ENCODE data around the gene SLC35G1.

SLC35G1 gene

DNA sequence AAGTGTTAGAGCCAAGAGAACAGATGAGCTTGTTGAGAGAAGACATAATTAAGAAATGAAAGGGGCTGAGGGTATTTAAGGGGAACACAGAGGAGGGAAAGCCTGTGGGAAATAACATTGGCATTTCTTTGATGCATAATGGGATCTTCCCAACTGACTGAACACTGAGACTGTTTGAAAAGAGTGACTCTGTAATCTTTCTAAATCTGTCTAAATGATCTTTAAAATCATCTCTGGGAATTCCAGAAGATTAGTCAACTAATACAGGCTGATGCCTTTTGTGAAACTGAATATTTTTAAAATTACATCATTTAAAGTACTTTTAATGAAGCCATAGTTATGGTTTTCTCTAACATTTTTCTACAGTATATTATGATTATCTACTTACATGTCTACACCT, 17.4 kb upstream of the SLC35G1 start:
- DNase-seq (ENCODE audit: low read depth), result no peak

DNA sequence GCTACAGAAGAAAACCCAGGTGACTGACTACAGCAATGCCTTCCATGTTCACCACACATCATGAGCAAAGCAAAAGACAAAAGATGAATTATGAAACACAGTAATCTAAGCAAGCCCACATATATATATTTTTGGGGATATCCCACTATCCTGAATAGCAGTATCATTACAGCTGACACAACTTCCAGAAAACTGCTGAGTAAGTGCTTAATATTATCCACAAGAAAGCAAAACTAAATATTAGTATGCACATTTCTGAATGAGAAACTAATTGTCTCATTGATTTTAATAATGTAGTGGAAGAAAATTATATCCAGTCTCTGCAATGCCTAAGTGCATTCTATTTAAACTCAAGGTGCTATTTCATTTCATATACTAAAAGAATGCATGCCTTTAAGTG, 14.5 kb upstream of the SLC35G1 start:
- DNase-seq (ENCODE audit: low read depth), result no peak

DNA sequence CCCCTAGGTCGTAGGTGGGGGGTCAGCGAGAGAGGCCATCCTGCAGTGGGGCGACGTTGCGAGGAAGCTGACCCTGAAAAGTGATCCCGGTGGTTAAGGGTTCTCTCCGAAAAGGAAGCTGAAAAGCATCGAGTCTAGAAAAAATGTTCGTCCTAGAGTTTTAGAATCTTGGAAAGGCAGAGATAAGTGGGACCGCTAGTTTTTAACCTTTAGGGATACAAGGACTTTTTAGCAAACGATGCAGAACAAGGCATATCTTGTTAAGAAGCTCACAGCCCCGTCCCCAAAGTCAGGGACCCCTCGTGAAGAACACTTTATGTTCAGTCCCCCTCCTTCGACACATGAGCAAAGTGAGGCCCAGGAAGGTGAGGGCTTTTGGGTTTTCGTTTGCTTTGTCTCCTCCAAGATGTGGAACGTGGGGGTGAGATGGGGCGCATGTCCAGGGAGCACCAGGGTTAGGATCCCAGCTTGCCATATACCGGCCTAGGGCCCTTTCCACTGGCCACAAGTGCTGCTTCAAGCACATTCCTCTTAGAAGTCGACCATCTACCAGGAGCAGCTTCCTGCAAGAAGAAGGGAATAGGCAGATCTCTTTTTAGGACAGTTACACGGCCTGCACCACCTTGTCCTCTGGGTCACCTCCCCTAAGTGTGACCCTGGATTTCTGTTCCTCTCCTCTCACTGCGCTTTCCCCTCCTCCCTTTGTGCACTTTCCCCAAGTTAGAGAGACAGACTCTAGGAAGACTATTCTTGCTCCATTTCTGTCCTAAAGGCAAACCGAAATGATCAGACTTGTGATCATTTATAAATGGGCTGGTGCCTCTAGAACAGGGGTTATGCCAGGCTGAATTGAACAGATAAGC, 969 bp downstream of the SLC35G1 start:
- DNase-seq (ENCODE audit: low read depth), result no peak

DNA sequence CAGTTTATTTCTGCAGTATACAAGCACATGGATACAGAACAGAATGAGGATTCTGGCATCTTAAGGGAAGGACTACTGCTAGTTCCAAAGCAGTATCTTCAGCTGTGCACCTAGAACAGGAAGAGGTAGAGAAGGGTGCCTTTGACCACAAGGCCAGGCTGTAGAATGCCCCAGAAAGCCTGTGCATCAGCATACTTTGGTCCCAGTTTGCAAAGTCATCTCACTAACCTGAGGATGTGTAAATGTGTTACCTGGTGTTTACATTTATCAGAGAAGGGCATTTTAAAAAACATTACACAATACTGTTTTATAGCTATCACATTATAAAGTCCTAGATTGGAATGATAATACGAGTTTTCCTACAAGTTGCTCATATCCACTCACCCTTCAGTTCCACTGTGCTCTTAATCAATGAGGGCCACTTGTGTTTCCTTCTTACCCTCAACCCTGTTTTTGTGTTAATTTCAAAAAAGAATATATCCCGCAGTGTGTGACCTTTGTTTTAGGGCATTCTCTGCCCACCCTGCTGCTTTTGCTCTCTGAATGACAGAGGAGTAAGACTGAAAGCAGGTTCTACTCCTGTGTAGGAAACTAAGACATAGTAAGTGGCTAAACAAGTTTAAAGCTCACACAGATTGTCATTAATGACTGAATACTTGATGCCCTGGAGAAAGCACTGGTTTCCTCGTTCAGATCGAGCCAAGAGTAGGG, 3.4 kb downstream of the SLC35G1 start:
- no peak for DNase-seq (ENCODE audit: low read depth)

DNA sequence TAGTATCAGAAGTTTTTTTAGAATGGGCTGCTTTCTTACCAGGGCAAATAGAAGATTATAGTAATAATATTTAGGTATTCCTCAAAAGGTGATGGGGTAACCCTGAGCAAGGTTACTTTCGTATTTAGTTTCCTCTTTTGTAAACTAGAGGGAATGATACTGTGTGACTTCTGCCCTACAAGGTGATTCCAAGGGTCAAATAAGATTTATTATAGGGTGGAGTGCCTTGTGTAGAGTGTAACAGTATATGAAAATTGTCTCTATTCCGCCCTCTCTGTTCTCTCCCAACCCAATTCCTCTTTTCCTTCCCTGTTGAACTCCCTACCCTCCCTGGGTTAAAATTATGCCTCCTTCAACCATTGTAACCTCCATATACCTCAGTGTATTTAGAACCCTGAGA, 5.3 kb downstream of the SLC35G1 start:
- DNase-seq (ENCODE audit: low read depth), result no peak

DNA sequence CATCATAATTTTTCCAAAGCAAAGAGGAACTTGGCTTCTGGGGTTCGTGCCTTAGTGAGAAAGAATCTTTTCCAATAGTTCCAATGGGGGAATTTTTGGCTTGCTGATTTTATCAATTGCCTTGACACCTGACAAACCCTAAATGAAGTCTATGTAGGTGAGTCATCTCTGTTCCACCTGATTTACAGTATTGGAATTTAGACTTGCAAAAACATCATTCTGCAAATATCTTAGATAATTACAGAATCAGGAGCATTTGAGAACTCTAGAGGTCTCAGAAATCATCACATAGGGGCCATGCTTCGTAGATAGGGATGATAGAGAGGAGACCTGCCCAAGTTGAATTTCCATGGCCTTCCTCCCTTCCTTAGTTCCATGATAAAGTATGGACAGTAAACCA, 9.3 kb downstream of the SLC35G1 start:
- DNase-seq (ENCODE audit: low read depth), result no peak

DNA sequence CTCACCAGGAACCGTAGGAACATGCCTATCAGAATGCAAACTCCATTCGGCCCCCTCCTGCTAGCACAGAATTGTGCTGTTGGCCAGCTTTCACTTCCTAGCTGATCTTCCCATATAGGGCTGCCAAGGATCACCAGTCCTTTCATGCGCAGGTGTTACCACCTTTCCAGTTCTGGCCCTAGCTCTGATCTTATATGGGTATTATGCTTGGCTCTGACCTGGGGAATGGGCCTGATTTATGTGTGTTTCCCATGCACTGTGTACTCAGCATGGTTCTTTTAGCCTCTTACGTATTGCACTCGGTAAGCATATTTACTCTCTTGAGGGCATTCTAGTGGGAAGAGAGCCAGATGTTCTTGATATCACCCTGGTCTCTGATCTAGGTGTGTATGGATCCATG, 11.1 kb downstream of the SLC35G1 start:
- DNase-seq (ENCODE audit: low read depth), result no peak

DNA sequence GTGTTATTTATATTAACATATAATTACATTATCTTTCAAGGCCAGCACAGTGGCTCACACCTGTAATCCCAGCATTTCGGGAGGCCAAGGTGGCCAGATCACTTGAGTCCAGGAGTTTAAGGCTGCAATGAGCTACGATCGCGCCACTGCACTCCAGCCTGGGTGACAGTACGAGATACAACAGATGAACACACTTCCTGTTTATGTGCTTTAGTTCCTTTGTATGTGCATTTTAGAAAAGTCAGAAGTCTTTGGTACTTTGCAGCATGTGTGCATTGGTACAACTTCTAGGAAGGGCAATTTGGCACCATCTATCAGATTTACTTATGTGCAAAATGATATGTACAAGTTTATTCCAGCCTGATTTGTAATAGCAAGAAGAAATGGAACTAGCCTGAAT, 13.3 kb downstream of the SLC35G1 start:
- DNase-seq (ENCODE audit: low read depth), result no peak

DNA sequence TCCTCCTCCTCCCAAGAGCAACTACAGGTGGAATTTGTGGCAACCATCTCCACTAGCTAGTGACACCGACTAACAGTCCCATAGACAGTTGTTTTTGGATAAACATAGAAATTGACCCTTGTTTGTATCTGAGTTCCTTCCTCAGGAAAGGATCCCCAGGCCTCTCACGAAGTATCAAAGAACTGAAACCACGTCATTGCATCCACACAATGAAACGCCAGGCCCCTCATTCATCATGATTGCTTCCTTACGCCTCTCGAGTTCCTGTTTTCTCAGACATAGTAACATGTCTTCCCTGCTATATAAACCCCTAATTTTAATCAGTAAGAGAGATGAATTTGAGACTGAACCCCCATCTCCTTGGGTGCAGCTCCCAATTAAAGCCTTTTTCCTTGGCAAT, 18.1 kb downstream of the SLC35G1 start:
- no peak for DNase-seq (ENCODE audit: low read depth)

DNA sequence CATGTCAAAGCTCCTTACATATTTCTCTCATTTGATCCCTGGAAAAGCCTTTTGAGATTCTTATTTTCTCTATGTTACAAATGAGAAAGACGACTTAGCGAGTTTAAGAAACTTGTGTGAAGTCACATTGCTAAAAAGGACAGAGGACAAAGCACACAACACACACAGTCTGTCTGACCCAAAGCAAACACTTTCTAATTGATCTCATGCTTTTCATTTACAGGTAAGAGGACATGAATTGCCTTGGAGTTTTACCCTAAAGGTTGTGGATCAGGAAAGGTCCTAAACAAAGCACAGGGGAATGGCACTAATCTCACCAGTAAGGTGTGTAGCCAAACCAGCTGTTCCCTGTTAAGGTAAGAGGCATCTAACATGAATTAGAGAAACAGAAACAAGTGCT, 18.7 kb downstream of the SLC35G1 start:
- DNase-seq (ENCODE audit: low read depth), result no peak

DNA sequence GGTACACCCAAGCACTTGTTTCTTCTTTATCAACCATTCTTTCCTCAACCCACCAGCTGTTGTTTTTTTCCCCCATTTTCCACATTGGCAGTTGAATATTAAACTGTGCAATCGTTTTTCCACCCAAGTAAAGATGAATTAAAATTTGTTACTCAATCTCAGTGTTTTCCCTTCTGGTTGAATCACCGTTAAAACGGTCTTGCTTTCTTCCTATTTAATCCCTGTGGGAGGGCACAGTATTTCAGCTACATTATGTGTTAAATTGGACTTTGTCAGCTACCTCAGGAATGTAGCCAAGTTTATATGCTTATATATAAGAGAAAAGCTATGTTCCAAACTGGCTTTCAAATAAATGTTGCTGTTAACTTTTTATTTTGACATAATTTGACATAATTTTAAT, 19.9 kb downstream of the SLC35G1 start:
- DNase-seq (ENCODE audit: low read depth), result no peak

DNA sequence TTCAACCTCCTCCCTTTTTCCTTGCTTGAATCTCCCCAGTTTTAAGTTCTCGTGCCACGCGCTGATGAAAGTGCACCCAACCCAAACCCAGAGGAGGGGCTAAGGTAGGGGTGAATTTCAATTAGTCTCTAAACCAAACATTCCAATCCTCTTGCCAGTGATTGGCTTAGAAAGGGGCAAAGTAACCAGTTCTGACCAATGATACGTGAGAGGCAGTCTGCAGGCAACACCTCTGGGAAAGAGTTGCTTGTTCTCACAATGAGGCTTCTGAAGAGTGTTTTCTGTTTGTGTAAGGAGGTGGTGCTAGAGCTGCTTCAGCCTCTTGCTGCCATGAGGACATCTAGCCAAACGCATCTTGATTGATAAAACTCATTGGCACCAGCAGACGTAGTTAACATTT, 21.8 kb downstream of the SLC35G1 start:
- no peak for DNase-seq (ENCODE audit: low read depth)

DNA sequence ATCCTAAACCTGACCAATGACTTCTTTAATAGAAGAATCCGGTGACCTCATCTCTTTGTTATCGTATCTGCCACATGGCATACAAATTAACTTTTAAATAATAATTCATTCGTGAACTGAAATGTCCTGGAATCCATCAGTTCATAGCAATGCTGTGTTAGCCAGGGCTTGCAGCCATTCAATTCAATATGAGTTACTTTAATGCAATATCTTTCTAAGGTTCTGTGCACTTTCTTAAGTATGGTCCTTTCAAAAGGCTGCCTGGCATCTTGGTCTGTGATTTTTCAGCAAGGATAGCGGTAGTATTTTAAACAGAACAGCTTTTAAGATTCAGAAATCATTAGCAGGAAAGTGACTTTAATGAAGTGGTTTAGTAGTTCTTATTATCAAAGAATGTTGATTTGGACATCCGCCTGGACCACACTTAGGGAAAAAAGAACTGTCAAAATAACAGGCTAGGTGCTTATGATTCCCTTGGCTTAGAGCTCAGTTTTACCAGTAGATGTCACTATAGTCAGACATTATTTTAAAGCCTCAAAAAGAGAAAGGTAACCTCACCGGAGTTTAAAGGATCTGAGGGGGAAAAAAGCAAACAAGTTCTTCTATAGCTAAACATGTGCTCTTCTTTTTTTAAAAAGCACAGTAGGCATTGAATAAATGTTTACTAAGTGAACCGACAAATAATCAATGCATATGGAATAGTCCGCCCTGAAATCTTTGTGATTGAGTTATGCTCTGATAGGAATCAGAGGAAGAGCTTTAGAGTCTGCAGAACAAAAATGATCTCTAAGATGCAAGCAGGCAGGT, 22.7 kb downstream of the SLC35G1 start:
- no peak for DNase-seq (ENCODE audit: low read depth)

DNA sequence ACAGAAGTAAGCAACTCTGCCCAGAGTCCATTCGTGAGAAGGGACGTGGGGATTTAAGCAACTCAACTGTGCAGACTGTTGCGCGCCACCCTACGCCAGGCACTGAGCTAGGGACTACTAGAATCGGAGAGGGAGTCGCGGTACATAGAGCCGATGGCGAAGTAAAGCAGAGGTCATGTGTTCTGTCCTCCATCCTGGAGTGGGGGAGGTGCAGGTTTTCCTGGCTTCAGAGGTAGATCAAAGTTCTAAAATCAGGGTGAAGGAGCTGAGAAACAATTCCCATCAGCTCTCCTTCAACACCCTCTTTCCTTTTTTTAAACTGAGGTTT, 23.2 kb downstream of the SLC35G1 start:
- no peak for DNase-seq (ENCODE audit: low read depth)

DNA sequence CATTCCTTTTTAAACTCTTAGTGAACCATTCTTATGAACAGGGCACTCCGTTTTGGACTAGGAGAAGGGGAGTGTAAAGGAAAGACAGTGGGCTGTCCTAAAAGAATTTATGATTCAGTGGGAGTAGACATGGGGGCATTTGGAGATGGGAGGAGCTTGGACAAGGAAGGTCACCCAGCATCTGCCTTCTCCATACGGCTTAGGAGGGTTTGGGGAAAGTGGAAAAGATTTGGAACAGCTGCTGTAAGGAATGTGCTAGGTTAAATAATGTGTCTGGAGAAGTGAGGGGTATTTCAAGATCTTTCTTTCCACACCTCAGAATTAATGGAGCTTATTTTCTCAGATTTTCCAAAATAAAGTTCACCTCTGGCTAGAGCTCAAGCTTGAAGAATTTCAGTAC, 24.0 kb downstream of the SLC35G1 start:
- DNase-seq (ENCODE audit: low read depth), result no peak

DNA sequence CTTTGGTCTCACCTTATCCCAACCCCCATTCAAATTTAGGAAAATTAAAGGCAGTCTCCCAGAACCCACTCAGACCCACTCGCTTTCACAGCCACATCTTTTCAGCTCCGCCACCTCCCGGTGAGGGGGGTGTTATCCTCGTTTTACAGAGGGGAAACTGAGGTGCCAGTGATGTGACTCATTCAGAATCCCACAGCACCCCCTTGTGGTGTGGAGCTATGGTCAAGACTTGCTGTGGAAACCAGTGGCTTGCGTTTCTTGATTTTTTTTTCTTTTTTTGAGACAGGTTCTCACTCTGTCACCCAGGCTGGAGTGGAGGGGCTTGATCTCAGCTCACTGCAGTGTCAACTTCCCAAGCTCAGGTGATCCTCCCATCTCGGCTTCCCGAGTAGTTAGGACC, 27.6 kb downstream of the SLC35G1 start:
- no peak for DNase-seq (ENCODE audit: low read depth)

DNA sequence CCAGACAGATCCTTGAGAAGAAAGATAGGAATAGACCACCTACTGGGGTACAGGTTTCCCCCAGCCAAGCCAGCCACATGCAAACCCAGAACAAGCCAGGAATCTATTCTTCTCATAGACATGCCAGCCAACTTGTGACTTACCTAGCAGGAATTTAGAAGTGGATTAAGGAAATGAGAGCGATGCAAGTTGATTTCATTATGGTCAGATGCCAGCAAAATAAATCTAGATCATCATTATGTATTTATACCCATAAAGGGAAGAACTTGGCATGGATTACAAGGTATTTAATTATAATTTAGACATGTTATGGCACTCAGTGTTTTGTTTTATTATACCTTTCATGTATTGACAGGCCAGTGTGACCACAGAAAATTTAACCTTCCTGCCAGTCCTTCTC, 32.8 kb downstream of the SLC35G1 start:
- no peak for DNase-seq (ENCODE audit: low read depth)

DNA sequence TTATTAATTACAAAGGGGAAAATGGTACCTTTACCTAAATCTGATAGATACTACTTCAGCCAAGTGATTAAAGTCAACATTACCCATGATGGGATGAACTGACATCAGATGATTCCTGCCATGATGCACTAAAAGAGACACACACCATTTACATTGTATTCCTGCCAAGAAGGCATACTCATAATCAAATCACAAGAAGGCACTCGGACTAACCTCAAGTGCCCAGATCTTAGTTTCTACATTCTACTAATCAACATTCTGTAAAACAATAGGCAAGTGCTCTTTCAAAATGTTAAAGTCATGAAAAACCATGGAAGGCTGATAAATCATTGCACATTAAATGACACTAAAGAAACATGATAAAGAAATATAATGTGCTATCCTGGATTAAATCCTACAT, 44.4 kb downstream of the SLC35G1 start:
- no peak for DNase-seq (ENCODE audit: low read depth)

DNA sequence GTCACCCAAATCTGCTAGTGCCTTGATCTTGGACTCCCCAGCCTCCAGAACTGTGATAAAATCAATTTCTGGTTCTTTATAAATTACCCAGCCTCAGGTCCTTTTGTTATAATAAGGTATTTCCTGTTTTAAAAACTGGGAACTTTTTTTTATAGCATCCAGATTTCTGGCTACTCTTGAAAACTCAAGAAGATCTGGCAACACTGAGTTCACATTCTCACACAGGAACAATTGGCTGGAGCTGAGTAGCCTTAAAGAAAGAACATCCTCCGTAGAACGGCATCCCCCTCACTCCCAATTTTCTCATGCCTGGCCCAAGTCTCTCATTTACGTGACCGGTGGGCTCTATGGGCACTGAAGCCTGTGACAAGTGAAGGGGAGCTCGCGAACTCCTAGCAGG, 47.1 kb downstream of the SLC35G1 start:
- no peak for DNase-seq (ENCODE audit: low read depth)

DNA sequence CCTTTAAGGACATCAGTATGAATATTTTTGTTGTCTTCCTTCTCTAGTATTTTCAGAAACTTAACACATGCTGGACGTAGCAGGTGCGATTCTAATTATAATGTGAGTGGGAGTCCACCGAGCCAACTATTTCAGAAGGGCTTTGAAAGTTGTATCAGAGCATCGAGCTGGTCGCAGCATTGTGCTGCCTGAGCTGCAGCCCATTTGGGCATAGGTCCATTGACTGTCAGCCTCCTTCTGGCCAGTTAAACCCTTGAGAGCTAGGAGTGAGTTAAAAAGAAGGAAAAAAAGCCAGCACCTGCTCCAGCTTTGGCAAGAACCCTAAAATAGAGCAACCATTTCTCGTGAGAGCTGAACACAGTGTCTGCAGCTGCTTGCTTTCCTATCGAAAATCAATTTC, 47.8 kb downstream of the SLC35G1 start:
- DNase-seq (ENCODE audit: low read depth), result no peak

DNA sequence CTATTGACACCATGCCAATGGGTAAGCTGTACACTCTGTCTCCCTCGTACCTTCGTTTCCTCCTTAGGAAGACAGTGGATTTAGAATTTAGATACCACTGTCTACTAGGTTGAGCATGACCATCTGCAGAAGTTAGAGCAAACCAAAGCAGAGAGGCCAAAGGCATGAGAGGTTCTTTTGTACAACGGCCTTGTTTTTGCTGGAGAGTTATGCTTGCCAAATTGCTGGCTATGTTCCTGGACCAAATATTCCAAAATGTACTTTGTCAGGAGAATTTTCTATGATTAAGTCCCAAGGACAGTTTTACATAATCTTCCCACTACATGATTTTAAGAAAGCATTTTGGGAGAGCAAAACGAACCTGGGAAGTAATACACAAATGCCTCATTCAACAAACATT, 52.0 kb downstream of the SLC35G1 start:
- no peak for DNase-seq (ENCODE audit: low read depth)

DNA sequence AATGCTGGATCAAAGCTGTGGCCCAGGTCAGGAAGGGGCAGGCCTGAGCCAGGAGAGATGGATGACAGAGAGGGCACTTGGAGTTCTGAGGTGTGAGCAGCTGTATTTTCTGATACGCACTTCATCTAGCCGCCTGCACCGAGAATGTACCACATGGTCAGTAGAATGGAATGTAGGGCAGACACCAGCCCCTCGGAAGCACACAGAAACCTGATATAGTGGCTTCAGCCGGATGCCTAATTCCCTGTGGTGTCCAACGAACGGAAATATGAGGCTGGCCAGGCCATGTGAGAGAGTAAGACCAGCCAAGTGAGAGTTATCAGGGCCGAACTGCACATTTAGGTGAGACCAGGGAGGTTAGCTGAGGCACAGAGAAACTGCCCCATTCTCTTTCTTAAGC, 53.3 kb downstream of the SLC35G1 start:
- DNase-seq (ENCODE audit: low read depth), result peak; percentile 62

DNA sequence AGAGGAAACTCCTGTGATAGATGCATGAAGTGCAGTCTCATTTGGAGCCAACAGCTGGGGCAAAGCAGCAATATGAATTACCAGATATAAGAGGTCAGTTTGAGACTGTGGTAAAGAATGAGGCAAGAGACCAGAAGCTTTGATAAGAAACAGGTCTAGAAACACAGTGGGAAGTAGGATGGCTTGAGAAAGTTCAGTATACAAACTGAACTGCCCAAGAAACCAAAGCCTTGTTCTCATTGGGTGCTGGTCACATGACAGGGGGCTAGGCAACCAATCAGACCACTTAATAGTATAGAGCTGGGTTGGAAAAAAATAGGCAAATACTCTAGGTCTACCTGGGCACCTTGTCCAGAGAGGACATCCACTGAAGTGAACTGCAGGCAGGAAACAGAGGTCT, 53.7 kb downstream of the SLC35G1 start:
- DNase-seq (ENCODE audit: low read depth), result no peak

All from HS-27A (cell line).